ENCODE measurements around the gene SSR3. TPM values are rescaled to one million over a fixed set of nuclear protein-coding genes. Genes with fewer than 3 reads are reported as not detected.
"Not testable (repeated sequence)": the region's sequence is repeated elsewhere in the genome, so short reads cannot be mapped to it uniquely, and the experiment has no call there.

The SSR3 gene
- total RNA-seq, 1 experiment from 2014 or later, result 531 TPM

- ChIA-PET CTCF (no interaction called here), POLR2A (ENCODE audit: low non-redundant PET) (no interaction called here)
- Histone ChIP-seq H3K9me3 (ENCODE audit: low read depth, low read length, poor library complexity, severe bottlenecking) (no peaks in the 10 kb centered on the region), H3K4me3 (ENCODE audit: low read depth, low read length, poor library complexity, severe bottlenecking) (no peak overlapping the region), H3K27ac (ENCODE audit: low read depth, low read length, poor library complexity, severe bottlenecking) (no peak overlapping the region), H3K27me3 (replicated peaks; ENCODE audit: insufficient read depth, low read depth, low read length, poor library complexity) (no peaks in the 10 kb centered on the region), H3K4me1 (ENCODE audit: insufficient read depth, low read length, poor library complexity, severe bottlenecking) (peaks cover 3% of the 10 kb centered on the region), H3K36me3 (ENCODE audit: insufficient read depth, low read length, poor library complexity, severe bottlenecking) (no peaks in the 10 kb centered on the region)
- BruUV-seq (replicated peaks), result no TSS peak
- DNase-seq (ENCODE audit: low spot score), result no peak
- intact Hi-C loops (cut with micrococcal nuclease; ENCODE audit: unreplicated experiment), result no loop called here
- TF ChIP-seq CTCF (conservative IDR thresholded peaks at IDR 0.05; ENCODE audit: low read depth, low read length), result no peak
- TF ChIP-seq EZH2 (IDR thresholded peaks at IDR 0.05; ENCODE audit: borderline replicate concordance, low read depth, low read length, poor library complexity, severe bottlenecking), result no peak
Observed at GRCh38 chr3:156563900-156564682, 9.2 kb upstream of the SSR3 start.

GRCh38 chr3:156562486-156562885, 7.6 kb upstream of the SSR3 start:
- H3K27me3 ChIP-seq (replicated peaks; ENCODE audit: insufficient read depth, low read depth, low read length, poor library complexity); POLR2A ChIA-PET (ENCODE audit: low non-redundant PET); DNase-seq (ENCODE audit: low spot score); intact Hi-C loops (cut with micrococcal nuclease; ENCODE audit: unreplicated experiment); H3K4me3 ChIP-seq (ENCODE audit: low read depth, low read length, poor library complexity, severe bottlenecking); CTCF ChIA-PET; H3K36me3 ChIP-seq (ENCODE audit: insufficient read depth, low read length, poor library complexity, severe bottlenecking); H3K27ac ChIP-seq (ENCODE audit: low read depth, low read length, poor library complexity, severe bottlenecking); H3K9me3 ChIP-seq (ENCODE audit: low read depth, low read length, poor library complexity, severe bottlenecking); BruUV-seq (replicated peaks): not testable (repeated sequence)
- H3K4me1 ChIP-seq (ENCODE audit: insufficient read depth, low read length, poor library complexity, severe bottlenecking), result peaks cover 12% of the 10 kb centered on the region

GRCh38 chr3:156561533-156561932, 6.6 kb upstream of the SSR3 start:
- no peak for DNase-seq (ENCODE audit: low spot score)
- Histone ChIP-seq H3K27me3 (replicated peaks; ENCODE audit: insufficient read depth, low read depth, low read length, poor library complexity) (no peaks in the 10 kb centered on the region), H3K9me3 (ENCODE audit: low read depth, low read length, poor library complexity, severe bottlenecking) (no peaks in the 10 kb centered on the region), H3K36me3 (ENCODE audit: insufficient read depth, low read length, poor library complexity, severe bottlenecking) (no peaks in the 10 kb centered on the region), H3K4me1 (ENCODE audit: insufficient read depth, low read length, poor library complexity, severe bottlenecking) (peaks cover 16% of the 10 kb centered on the region), H3K27ac (ENCODE audit: low read depth, low read length, poor library complexity, severe bottlenecking) (no peak overlapping the region), H3K4me3 (ENCODE audit: low read depth, low read length, poor library complexity, severe bottlenecking) (no peak overlapping the region)
- TF ChIP-seq CTCF (conservative IDR thresholded peaks at IDR 0.05; ENCODE audit: low read depth, low read length) (no peak), EZH2 (IDR thresholded peaks at IDR 0.05; ENCODE audit: borderline replicate concordance, low read depth, low read length, poor library complexity, severe bottlenecking) (no peak)
- ChIA-PET CTCF (no interaction called here), POLR2A (ENCODE audit: low non-redundant PET) (no interaction called here)
- intact Hi-C loops (cut with micrococcal nuclease; ENCODE audit: unreplicated experiment), result no loop called here
- no TSS peak for BruUV-seq (replicated peaks)

GRCh38 chr3:156559321-156559720, 4.4 kb upstream of the SSR3 start:
- peaks cover 16% of the 10 kb centered on the region for H3K4me1 ChIP-seq (ENCODE audit: insufficient read depth, low read length, poor library complexity, severe bottlenecking)
- H3K27ac ChIP-seq (ENCODE audit: low read depth, low read length, poor library complexity, severe bottlenecking), result no peak overlapping the region
- no peak for DNase-seq (ENCODE audit: low spot score)
- ChIA-PET CTCF (no interaction called here), POLR2A (ENCODE audit: low non-redundant PET) (no interaction called here)
- no TSS peak for BruUV-seq (replicated peaks)
- TF ChIP-seq EZH2 (IDR thresholded peaks at IDR 0.05; ENCODE audit: borderline replicate concordance, low read depth, low read length, poor library complexity, severe bottlenecking) (no peak), CTCF (conservative IDR thresholded peaks at IDR 0.05; ENCODE audit: low read depth, low read length) (no peak)
- H3K36me3 ChIP-seq (ENCODE audit: insufficient read depth, low read length, poor library complexity, severe bottlenecking), result no peaks in the 10 kb centered on the region
- intact Hi-C loops (cut with micrococcal nuclease; ENCODE audit: unreplicated experiment), result no loop called here
- no peaks in the 10 kb centered on the region for H3K27me3 ChIP-seq (replicated peaks; ENCODE audit: insufficient read depth, low read depth, low read length, poor library complexity)
- no peak overlapping the region for H3K4me3 ChIP-seq (ENCODE audit: low read depth, low read length, poor library complexity, severe bottlenecking)
- H3K9me3 ChIP-seq (ENCODE audit: low read depth, low read length, poor library complexity, severe bottlenecking), result no peaks in the 10 kb centered on the region

All from A673 (cell line).